Uterus (tissue), 4 donors: ENCODE measurements around the gene GTF3C5. TPM values are rescaled to one million over a fixed set of nuclear protein-coding genes. Genes with fewer than 3 reads are reported as not detected.

Experiments
- DNase-seq, 2 donors: peaks; one replicate each; pipeline ENCODE4 v3.0.0-alpha.2; 2019 to 2020
- H3K27ac ChIP-seq, 2 donors: fragments of 200-600 bp; sonication (generic); 1 replicate in 1 of 2; 2 replicates in 1 of 2; pipeline ENCODE4 v1.5.1; 2016 to 2018
- H3K27me3 ChIP-seq, 2 donors: fragments of 200-600 bp; sonication (generic); one replicate each; pipeline ENCODE4 v1.5.1; 2018 to 2019; ENCODE audit warnings: control low read depth in 1 of 2
- H3K36me3 ChIP-seq, 2 donors: fragments of 200-600 bp; sonication (generic); one replicate each; pipeline ENCODE4 v1.5.1; 2019; ENCODE audit warnings: control low read depth in 1 of 2
- H3K4me1 ChIP-seq, 2 donors: fragments of 200-600 bp; sonication (generic); one replicate each; pipeline ENCODE4 v1.5.1; 2018 to 2019; ENCODE audit warnings: control low read depth in 1 of 2
- H3K4me3 ChIP-seq, 2 donors: fragments of 200-600 bp; sonication (generic); 1 replicate in 1 of 2; 2 replicates in 1 of 2; pipeline ENCODE4 v1.5.1; 2018 to 2019; ENCODE audit warnings: mild to moderate bottlenecking in 1 of 2
- H3K9me3 ChIP-seq, 2 donors: fragments of 200-600 bp; sonication (generic); one replicate each; pipeline ENCODE4 v1.5.1; 2019; ENCODE audit warnings: control low read depth in 1 of 2
- CTCF ChIP-seq, 4 experiments: fragments of 200-600 bp in 2 of 4; fragments of 450-650 bp in 2 of 4; sonication (generic) in 2 of 4; IDR thresholded peaks; one replicate each; pipeline ENCODE4 v1.5.1; 2016 to 2019; ENCODE audit warnings: antibody characterized with exemption in 4 of 4, mild to moderate bottlenecking in 2 of 4, moderate library complexity in 1 of 4
- POLR2A ChIP-seq, 2 donors: fragments of 450-650 bp; IDR thresholded peaks; one replicate each; pipeline ENCODE4 v1.6.1; 2016; ENCODE audit warnings: antibody characterized with exemption in 2 of 2, mild to moderate bottlenecking in 1 of 2, moderate library complexity in 1 of 2
- intact Hi-C: fragments of 100-400 bp; cut with DNase I; formaldehyde crosslinking; loops from one replicate; pipeline ENCODE4 v1.15.1; 2023; ENCODE audit warnings: low total_unique reads
- total RNA-seq, 4 donors: library from RNA; depleted of rRNA in 3 of 4; stranded (reverse); fragments of >200 nt in 3 of 4; gene quantifications; one replicate each; pipeline versions ENCODE4 v1.1.0 to v1.2.4, GENCODE V29; 2014 to 2023
- donor health status: DM: yes; HTN: yes; CAD: no.

Gene GTF3C5
- total RNA-seq, 4 donors from 2014 or later: 26.6 to 52.8 (median 37.1) TPM

GRCh38 chr9:133102190-133103021, 71.6 kb downstream of the GTF3C5 start:
- no peaks in the 10 kb centered on the region for H3K36me3 ChIP-seq

GRCh38 chr9:133103183-133103986, 72.6 kb downstream of the GTF3C5 start:
- Histone ChIP-seq H3K4me1 (no peaks in the 10 kb centered on the region), H3K27me3 (no peaks in the 10 kb centered on the region), H3K36me3 (no peaks in the 10 kb centered on the region), H3K9me3 (no peaks in the 10 kb centered on the region), H3K4me3 (no peak overlapping the region), H3K27ac (no peak overlapping the region)
- intact Hi-C loops: loop anchor here (5.0 kb wide), 1 partner anchor 39 kb away; no protein-coding TSS in a partner anchor
- peak; percentile 65 to 70 for DNase-seq
- TF ChIP-seq CTCF (IDR thresholded peaks at IDR 0.05) (peak; percentile 95 to 99 (median 98)), POLR2A (IDR thresholded peaks at IDR 0.05) (no peak)

More at GRCh38 chr9:133102190-133103021, 71.6 kb downstream of the GTF3C5 start:
- no peak for DNase-seq
- H3K4me1 ChIP-seq: no peaks in the 10 kb centered on the region
- H3K27me3 ChIP-seq: no peaks in the 10 kb centered on the region
- intact Hi-C loops: loop anchor here (5.0 kb wide), 1 partner anchor 40 kb away; no protein-coding TSS in a partner anchor
- no peak overlapping the region for H3K27ac ChIP-seq
- H3K9me3 ChIP-seq: no peaks in the 10 kb centered on the region
- no peak overlapping the region for H3K4me3 ChIP-seq
- TF ChIP-seq POLR2A (IDR thresholded peaks at IDR 0.05) (no peak), CTCF (IDR thresholded peaks at IDR 0.05) (no peak)

GRCh38 chr9:133103987-133104505, 73.2 kb downstream of the GTF3C5 start:
- DNase-seq: peak in 1 of 2 donors; percentile 14
- TF ChIP-seq CTCF (IDR thresholded peaks at IDR 0.05): no peak
- no peak for TF ChIP-seq POLR2A (IDR thresholded peaks at IDR 0.05)
- no peaks in the 10 kb centered on the region for H3K9me3 ChIP-seq
- no peak overlapping the region for H3K27ac ChIP-seq
- intact Hi-C loops: loop anchor here (5.0 kb wide), 1 partner anchor 38 kb away; no protein-coding TSS in a partner anchor
- no peak overlapping the region for H3K4me3 ChIP-seq
- H3K27me3 ChIP-seq: no peaks in the 10 kb centered on the region
- H3K36me3 ChIP-seq: no peaks in the 10 kb centered on the region
- H3K4me1 ChIP-seq: no peaks in the 10 kb centered on the region

GRCh38 chr9:133104718-133105460, 74.1 kb downstream of the GTF3C5 start:
- intact Hi-C loops: loop anchor here (5.0 kb wide), 1 partner anchor 37 kb away; no protein-coding TSS in a partner anchor
- no peaks in the 10 kb centered on the region for H3K4me1 ChIP-seq
- TF ChIP-seq CTCF (IDR thresholded peaks at IDR 0.05) (no peak), POLR2A (IDR thresholded peaks at IDR 0.05) (no peak)
- no peak overlapping the region for H3K27ac ChIP-seq
- DNase-seq: peak; percentile 10 to 11
- no peaks in the 10 kb centered on the region for H3K9me3 ChIP-seq
- H3K4me3 ChIP-seq: no peak overlapping the region
- H3K27me3 ChIP-seq: no peaks in the 10 kb centered on the region
- H3K36me3 ChIP-seq: no peaks in the 10 kb centered on the region
